Activated naive CD8-positive, alpha-beta T cell (primary cell): ENCODE data around the gene ADSS2.

Source experiments
- H3K27ac Mint-ChIP-seq: one replicate; pipeline ENCODE4 v1.8.0; 2021; ENCODE audit warnings: mixed read lengths
- H3K27me3 Mint-ChIP-seq: one replicate; pipeline ENCODE4 v1.8.0; 2021; ENCODE audit warnings: mixed read lengths
- H3K36me3 Mint-ChIP-seq: one replicate; pipeline ENCODE4 v1.8.0; 2021; ENCODE audit warnings: mixed read lengths
- H3K4me1 Mint-ChIP-seq: one replicate; pipeline ENCODE4 v1.8.0; 2021; ENCODE audit warnings: low read depth, mixed read lengths
- H3K4me3 Mint-ChIP-seq: one replicate; pipeline ENCODE4 v1.8.0; 2021; ENCODE audit warnings: mild to moderate bottlenecking, mixed read lengths
- H3K9me3 Mint-ChIP-seq: one replicate; pipeline ENCODE4 v1.8.0; 2021; ENCODE audit warnings: low read depth, mixed read lengths

The ADSS2 gene

GRCh38 chr1:244450597-244451538 lies 841 bp downstream of the ADSS2 start:
- peak overlapping the region; percentile 96 for H3K27ac Mint-ChIP-seq
- peaks cover 59% of the 10 kb centered on the region for H3K4me1 Mint-ChIP-seq

GRCh38 chr1:244449936-244450508 lies 1.7 kb downstream of the ADSS2 start:
- Mint-ChIP-seq H3K9me3 (peaks cover 3% of the 10 kb centered on the region), H3K4me3 (peak overlapping the region; percentile 94), H3K36me3 (peaks cover 16% of the 10 kb centered on the region), H3K27me3 (no peaks in the 10 kb centered on the region), H3K27ac (peak overlapping the region; percentile 96), H3K4me1 (peaks cover 67% of the 10 kb centered on the region)

More at GRCh38 chr1:244450597-244451538, 841 bp downstream of the ADSS2 start:
- peaks cover 16% of the 10 kb centered on the region for H3K36me3 Mint-ChIP-seq
- no peaks in the 10 kb centered on the region for H3K27me3 Mint-ChIP-seq
- peak overlapping the region; percentile 94 for H3K4me3 Mint-ChIP-seq
- peaks cover 3% of the 10 kb centered on the region for H3K9me3 Mint-ChIP-seq

GRCh38 chr1:244448279-244449036 lies 3.3 kb downstream of the ADSS2 start:
- Mint-ChIP-seq H3K36me3 (peaks cover 13% of the 10 kb centered on the region), H3K4me1 (peaks cover 73% of the 10 kb centered on the region), H3K9me3 (peaks cover 3% of the 10 kb centered on the region), H3K4me3 (no peak overlapping the region), H3K27ac (peak overlapping the region; percentile 58), H3K27me3 (no peaks in the 10 kb centered on the region)

- H3K27me3 Mint-ChIP-seq: no peaks in the 10 kb centered on the region
- peaks cover 74% of the 10 kb centered on the region for H3K4me1 Mint-ChIP-seq
- H3K27ac Mint-ChIP-seq: peak overlapping the region; percentile 78
- H3K36me3 Mint-ChIP-seq: peaks cover 13% of the 10 kb centered on the region
- H3K4me3 Mint-ChIP-seq: peak overlapping the region; percentile 57
- H3K9me3 Mint-ChIP-seq: peaks cover 3% of the 10 kb centered on the region
Measured at GRCh38 chr1:244447552-244447951, 4.2 kb downstream of the ADSS2 start.

GRCh38 chr1:244447024-244447423 lies 4.7 kb downstream of the ADSS2 start:
- Mint-ChIP-seq H3K4me1 (peaks cover 74% of the 10 kb centered on the region), H3K9me3 (no peaks in the 10 kb centered on the region), H3K36me3 (peaks cover 11% of the 10 kb centered on the region), H3K4me3 (peak overlapping the region; percentile 57), H3K27ac (peak overlapping the region; percentile 78), H3K27me3 (no peaks in the 10 kb centered on the region)

GRCh38 chr1:244445320-244446181 lies 6.2 kb downstream of the ADSS2 start:
- H3K27ac Mint-ChIP-seq: peak overlapping the region; percentile 83
- no peaks in the 10 kb centered on the region for H3K27me3 Mint-ChIP-seq
- peaks cover 73% of the 10 kb centered on the region for H3K4me1 Mint-ChIP-seq
- H3K36me3 Mint-ChIP-seq: peaks cover 11% of the 10 kb centered on the region
- H3K9me3 Mint-ChIP-seq: no peaks in the 10 kb centered on the region
- H3K4me3 Mint-ChIP-seq: peak overlapping the region; percentile 40

- H3K9me3 Mint-ChIP-seq: no peaks in the 10 kb centered on the region
- no peak overlapping the region for H3K27ac Mint-ChIP-seq
- H3K4me3 Mint-ChIP-seq: no peak overlapping the region
- H3K36me3 Mint-ChIP-seq: peaks cover 9% of the 10 kb centered on the region
- H3K4me1 Mint-ChIP-seq: peaks cover 73% of the 10 kb centered on the region
- H3K27me3 Mint-ChIP-seq: no peaks in the 10 kb centered on the region
Measured at GRCh38 chr1:244444854-244445253, 6.9 kb downstream of the ADSS2 start.

- Mint-ChIP-seq H3K4me3 (no peak overlapping the region), H3K4me1 (peaks cover 69% of the 10 kb centered on the region), H3K36me3 (peaks cover 2% of the 10 kb centered on the region), H3K27me3 (no peaks in the 10 kb centered on the region), H3K9me3 (no peaks in the 10 kb centered on the region), H3K27ac (no peak overlapping the region)
Measured at GRCh38 chr1:244442850-244443249, 8.9 kb downstream of the ADSS2 start.

- H3K9me3 Mint-ChIP-seq: no peaks in the 10 kb centered on the region
Measured at GRCh38 chr1:244439391-244440032, 12.2 kb downstream of the ADSS2 start.

GRCh38 chr1:244437086-244437468 lies 14.6 kb downstream of the ADSS2 start:
- Mint-ChIP-seq H3K27me3 (no peaks in the 10 kb centered on the region), H3K4me1 (peaks cover 50% of the 10 kb centered on the region), H3K4me3 (no peak overlapping the region), H3K9me3 (no peaks in the 10 kb centered on the region), H3K36me3 (peaks cover 13% of the 10 kb centered on the region), H3K27ac (peak overlapping the region; percentile 96)

More at GRCh38 chr1:244439391-244440032, 12.2 kb downstream of the ADSS2 start:
- no peak overlapping the region for H3K4me3 Mint-ChIP-seq
- peaks cover 9% of the 10 kb centered on the region for H3K36me3 Mint-ChIP-seq
- peaks cover 64% of the 10 kb centered on the region for H3K4me1 Mint-ChIP-seq
- no peaks in the 10 kb centered on the region for H3K27me3 Mint-ChIP-seq
- H3K27ac Mint-ChIP-seq: peak overlapping the region; percentile 1

GRCh38 chr1:244436336-244437085 lies 15.2 kb downstream of the ADSS2 start:
- Mint-ChIP-seq H3K27ac (peak overlapping the region; percentile 96), H3K4me1 (peaks cover 49% of the 10 kb centered on the region), H3K36me3 (peaks cover 13% of the 10 kb centered on the region)

GRCh38 chr1:244435562-244436205 lies 16.0 kb downstream of the ADSS2 start:
- peak overlapping the region; percentile 96 for H3K27ac Mint-ChIP-seq
- peak overlapping the region; percentile 76 for H3K4me3 Mint-ChIP-seq
- H3K4me1 Mint-ChIP-seq: peaks cover 48% of the 10 kb centered on the region
- H3K9me3 Mint-ChIP-seq: no peaks in the 10 kb centered on the region
- H3K27me3 Mint-ChIP-seq: no peaks in the 10 kb centered on the region
- peaks cover 13% of the 10 kb centered on the region for H3K36me3 Mint-ChIP-seq

More at GRCh38 chr1:244436336-244437085, 15.2 kb downstream of the ADSS2 start:
- Mint-ChIP-seq H3K4me3 (peak overlapping the region; percentile 76), H3K27me3 (no peaks in the 10 kb centered on the region), H3K9me3 (no peaks in the 10 kb centered on the region)

- H3K27ac Mint-ChIP-seq: no peak overlapping the region
- H3K27me3 Mint-ChIP-seq: no peaks in the 10 kb centered on the region
- peaks cover 17% of the 10 kb centered on the region for H3K36me3 Mint-ChIP-seq
- H3K4me1 Mint-ChIP-seq: peaks cover 16% of the 10 kb centered on the region
- H3K4me3 Mint-ChIP-seq: no peak overlapping the region
- no peaks in the 10 kb centered on the region for H3K9me3 Mint-ChIP-seq
Measured at GRCh38 chr1:244431166-244431565, 20.5 kb downstream of the ADSS2 start.
